Chondrocyte (in vitro differentiated cells): ENCODE measurements around the gene LYPD6. TPM values are rescaled to one million over a fixed set of nuclear protein-coding genes. Genes with fewer than 3 reads are reported as not detected.

Experiments used
- DNase-seq: peaks from one replicate; pipeline ENCODE4 v3.0.0; 2021; ENCODE audit warnings: mixed read lengths, low spot score
- H3K27ac Mint-ChIP-seq: one replicate; pipeline ENCODE4 v1.8.0; 2021; ENCODE audit warnings: mild to moderate bottlenecking, moderate library complexity, mixed read lengths; ENCODE audit not compliant: unreplicated experiment
- H3K27me3 Mint-ChIP-seq: 2 replicates; pipeline ENCODE4 v1.8.0; 2021; ENCODE audit warnings: low read depth, mixed read lengths
- H3K36me3 Mint-ChIP-seq: 2 replicates; pipeline ENCODE4 v1.8.0; 2021; ENCODE audit warnings: low read depth, mixed read lengths
- H3K4me1 Mint-ChIP-seq: 2 replicates; pipeline ENCODE4 v1.8.0; 2021; ENCODE audit warnings: low read depth, mild to moderate bottlenecking, mixed read lengths
- H3K4me3 Mint-ChIP-seq: one replicate; pipeline ENCODE4 v1.8.0; 2021; ENCODE audit warnings: mild to moderate bottlenecking, moderate library complexity, mixed read lengths; ENCODE audit not compliant: unreplicated experiment
- H3K9me3 Mint-ChIP-seq: 2 replicates; pipeline ENCODE4 v1.8.0; 2021; ENCODE audit warnings: low read depth, mixed read lengths
- CTCF ChIP-seq: fragments of 200-600 bp; sonication (generic); IDR thresholded peaks from 2 replicates; pipeline ENCODE4 v1.5.0; 2021; ENCODE audit warnings: antibody characterized with exemption, mild to moderate bottlenecking, moderate library complexity
- long read RNA-seq: library from polyadenylated mRNA; stranded (forward); transcript quantifications from one replicate; pipeline ENCODE4 v2.0.0, GENCODE V29; 2021
- total RNA-seq: library from RNA; stranded (reverse); gene quantifications from 3 replicates; pipeline ENCODE4 v1.2.1, GENCODE V29; 2021

LYPD6 gene, protein sequence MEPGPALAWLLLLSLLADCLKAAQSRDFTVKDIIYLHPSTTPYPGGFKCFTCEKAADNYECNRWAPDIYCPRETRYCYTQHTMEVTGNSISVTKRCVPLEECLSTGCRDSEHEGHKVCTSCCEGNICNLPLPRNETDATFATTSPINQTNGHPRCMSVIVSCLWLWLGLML
- 0.46 to 0.82 TPM (median 0.57 TPM) in 3 replicates for total RNA-seq
- long read RNA-seq, full-length matches to known transcripts = 2 of 3 reads
- long read RNA-seq, partial matches to known transcripts = 0 of 3 reads
- long read RNA-seq, other reads (novel, unspliced or antisense) = 1 of 3 reads

GRCh38 chr2:149330127-149331022, at the start of gene LYPD6:
Gene LYPD6, plus strand, starts transcription at chr2:149330587. Its CDS starts 107,122 bp downstream, at chr2:149437709.
- DNase-seq = no peak

GRCh38 chr2:149281441-149281840, 48.9 kb upstream of the LYPD6 start:
- Mint-ChIP-seq H3K27me3 (peaks cover 1% of the 10 kb centered on the region), H3K36me3 (no peaks in the 10 kb centered on the region)

More at GRCh38 chr2:149330127-149331022, at the start of gene LYPD6:
- Mint-ChIP-seq H3K27ac (peak within 1 kb of the TSS; percentile 55), H3K4me1 (peaks cover 17% of the 10 kb centered on the region), H3K4me3 (peak within 1 kb of the TSS; percentile 85), H3K9me3 (peaks cover 2% of the 10 kb centered on the region), H3K36me3 (no peaks in the 10 kb centered on the region), H3K27me3 (peaks cover 4% of the 10 kb centered on the region)
- peak; percentile 37 for TF ChIP-seq CTCF

DNA sequence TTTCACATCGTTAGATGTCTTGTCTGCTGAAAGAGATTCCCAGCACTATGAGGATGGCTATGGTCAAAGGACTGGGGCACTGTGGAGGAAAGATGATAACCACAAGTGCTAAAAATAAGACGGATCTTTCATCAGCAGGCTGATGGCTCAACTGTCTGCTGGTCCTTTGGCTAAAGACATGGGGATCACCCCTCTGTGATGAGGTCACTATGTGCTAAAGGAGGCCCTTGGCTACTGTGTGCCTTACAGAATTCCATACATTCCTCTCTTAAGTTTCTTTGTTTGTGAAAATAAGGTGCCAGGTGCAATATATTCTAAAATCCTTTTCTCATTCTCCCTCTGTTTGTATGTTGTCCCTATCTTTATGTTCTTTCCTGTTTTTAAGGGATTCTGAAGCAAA, 39.7 kb upstream of the LYPD6 start:
- no peak for DNase-seq
- Mint-ChIP-seq H3K27me3 (no peaks in the 10 kb centered on the region), H3K36me3 (no peaks in the 10 kb centered on the region), H3K4me1 (peaks cover 18% of the 10 kb centered on the region), H3K27ac (no peak overlapping the region), H3K4me3 (no peak overlapping the region), H3K9me3 (no peaks in the 10 kb centered on the region)
- TF ChIP-seq CTCF = no peak

More at GRCh38 chr2:149281441-149281840, 48.9 kb upstream of the LYPD6 start:
- Mint-ChIP-seq H3K4me3 (no peak overlapping the region), H3K4me1 (no peaks in the 10 kb centered on the region), H3K9me3 (no peaks in the 10 kb centered on the region), H3K27ac (no peak overlapping the region)
- no peak for TF ChIP-seq CTCF
- DNase-seq = no peak

DNA sequence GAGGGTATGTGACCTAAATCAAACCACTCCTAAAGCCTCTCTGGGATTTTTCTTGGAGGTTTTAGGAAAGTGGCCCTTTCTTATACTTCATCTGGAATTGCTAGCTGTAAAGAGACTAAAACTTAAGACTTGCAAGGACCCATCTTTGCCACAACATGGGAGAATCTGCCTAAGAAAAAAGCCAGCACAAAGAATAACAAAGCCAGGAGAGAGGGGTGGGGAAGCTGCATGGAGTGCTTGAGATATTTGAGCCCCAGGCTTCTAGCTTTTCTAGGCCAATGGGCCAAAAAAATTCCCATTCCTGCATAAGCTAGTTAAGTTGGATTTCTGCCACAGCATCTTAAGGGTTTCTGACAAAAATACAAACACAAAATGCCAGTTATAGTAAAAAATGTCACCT, 38.5 kb upstream of the LYPD6 start:
- Mint-ChIP-seq H3K9me3 (no peaks in the 10 kb centered on the region), H3K4me3 (no peak overlapping the region), H3K27ac (no peak overlapping the region), H3K27me3 (no peaks in the 10 kb centered on the region), H3K4me1 (peaks cover 18% of the 10 kb centered on the region), H3K36me3 (no peaks in the 10 kb centered on the region)
- no peak for TF ChIP-seq CTCF
- no peak for DNase-seq

DNA sequence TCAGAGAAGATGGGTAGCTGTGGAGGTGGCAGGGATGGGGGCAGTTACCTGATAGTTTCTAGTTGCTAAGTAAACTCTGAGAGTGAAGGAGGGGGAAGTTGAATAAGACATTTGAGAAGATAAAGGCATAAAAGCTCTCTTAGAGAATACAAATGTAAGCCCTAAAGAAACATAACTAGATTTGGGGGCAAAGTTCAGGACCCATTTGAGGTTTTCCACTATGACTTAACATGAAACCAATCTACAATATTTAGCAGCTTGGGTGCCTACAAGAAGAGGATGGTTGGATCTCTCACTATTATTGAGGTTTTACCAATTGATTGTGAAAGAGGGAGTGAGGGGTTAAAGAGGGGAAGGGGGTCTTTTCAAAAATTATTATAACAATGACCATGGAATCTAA, 34.4 kb upstream of the LYPD6 start:
- no peaks in the 10 kb centered on the region for H3K36me3 Mint-ChIP-seq
- no peak overlapping the region for H3K4me3 Mint-ChIP-seq
- peaks cover 3% of the 10 kb centered on the region for H3K9me3 Mint-ChIP-seq
- H3K27me3 Mint-ChIP-seq = peaks cover 4% of the 10 kb centered on the region
- H3K4me1 Mint-ChIP-seq = peaks cover 10% of the 10 kb centered on the region
- DNase-seq = no peak
- H3K27ac Mint-ChIP-seq = no peak overlapping the region
- TF ChIP-seq CTCF = no peak
